Tibial nerve (tissue), 4 donors: ENCODE data around the gene LIPC. TPM values are rescaled to one million over a fixed set of nuclear protein-coding genes. Genes with fewer than 3 reads are reported as not detected.

Experiments used
- DNase-seq, 2 donors: peaks; one replicate each; pipeline ENCODE4 v3.0.0-alpha.2; 2019; ENCODE audit warnings: low spot score in 2 of 2
- H3K27ac ChIP-seq, 4 donors: fragments of 200-600 bp; sonication (generic) in 3 of 4; one replicate each; pipeline ENCODE4 v1.5.1; 2017 to 2019; ENCODE audit warnings: mild to moderate bottlenecking in 1 of 4
- H3K27me3 ChIP-seq, 2 donors: fragments of 200-600 bp; sonication (generic) in 1 of 2; one replicate each; pipeline versions ENCODE4 v1.5.1 to v1.6.0; 2017 to 2019
- H3K36me3 ChIP-seq, 3 donors: fragments of 200-600 bp; sonication (generic); one replicate each; pipeline ENCODE4 v1.5.1; 2018 to 2019
- H3K4me1 ChIP-seq, 4 donors: fragments of 200-600 bp; sonication (generic) in 3 of 4; one replicate each; pipeline ENCODE4 v1.5.1; 2017 to 2019
- H3K4me3 ChIP-seq, 4 donors: fragments of 200-600 bp; sonication (generic) in 3 of 4; one replicate each; pipeline ENCODE4 v1.5.1; 2017 to 2019; ENCODE audit warnings: mild to moderate bottlenecking in 1 of 4, moderate library complexity in 1 of 4
- H3K9me3 ChIP-seq, 4 donors: fragments of 200-600 bp; sonication (generic) in 3 of 4; one replicate each; pipeline ENCODE4 v1.5.1; 2017 to 2019
- EP300 ChIP-seq, 2 donors: sonication (generic); formaldehyde crosslinking; IDR thresholded peaks; one replicate each; pipeline ENCODE4 v1.6.1; 2017; ENCODE audit warnings: antibody characterized with exemption in 2 of 2, mild to moderate bottlenecking in 1 of 2
- POLR2A ChIP-seq, 2 donors: fragments of 450-650 bp; IDR thresholded peaks; one replicate each; pipeline ENCODE4 v1.6.1; 2017; ENCODE audit warnings: antibody characterized with exemption in 2 of 2, mild to moderate bottlenecking in 2 of 2, moderate library complexity in 2 of 2
- WGBS, 2 donors: methylation state at CpG; one replicate each; pipeline ENCODE4 v1.1.5; 2018; 5-methylcytosine and 5-hydroxymethylcytosine counted together
- total RNA-seq, 4 donors: library from RNA; depleted of rRNA; stranded (reverse); fragments of >200 nt; gene quantifications; one replicate each; pipeline ENCODE4 v1.1.0, GENCODE V29; 2016
- TF ChIP-seq, protein P1 (sequence below), 5 experiments: fragments of 200-600 bp in 3 of 5; fragments of 450-650 bp in 2 of 5; sonication (generic) in 3 of 5; IDR thresholded peaks; one replicate each; pipeline ENCODE4 v1.5.1; 2016 to 2019; ENCODE audit warnings: antibody characterized with exemption in 5 of 5, mild to moderate bottlenecking in 3 of 5, moderate library complexity in 2 of 5

LIPC gene
- total RNA-seq, 4 donors from 2014 or later: 11.2 to 18.4 (median 14.7) TPM

- Histone ChIP-seq H3K4me3 (no peak overlapping the region), H3K36me3 (no peaks in the 10 kb centered on the region), H3K9me3 (no peaks in the 10 kb centered on the region), H3K27me3 (no peaks in the 10 kb centered on the region), H3K27ac (no peak overlapping the region), H3K4me1 (no peaks in the 10 kb centered on the region)
- WGBS, 2 donors: 65 to 69% methylated on average over 8 to 9 of the region's 9 CpGs
- TF ChIP-seq EP300 (IDR thresholded peaks at IDR 0.05): no peak
- TF ChIP-seq POLR2A (IDR thresholded peaks at IDR 0.05): no peak
- TF ChIP-seq, protein P1, sequence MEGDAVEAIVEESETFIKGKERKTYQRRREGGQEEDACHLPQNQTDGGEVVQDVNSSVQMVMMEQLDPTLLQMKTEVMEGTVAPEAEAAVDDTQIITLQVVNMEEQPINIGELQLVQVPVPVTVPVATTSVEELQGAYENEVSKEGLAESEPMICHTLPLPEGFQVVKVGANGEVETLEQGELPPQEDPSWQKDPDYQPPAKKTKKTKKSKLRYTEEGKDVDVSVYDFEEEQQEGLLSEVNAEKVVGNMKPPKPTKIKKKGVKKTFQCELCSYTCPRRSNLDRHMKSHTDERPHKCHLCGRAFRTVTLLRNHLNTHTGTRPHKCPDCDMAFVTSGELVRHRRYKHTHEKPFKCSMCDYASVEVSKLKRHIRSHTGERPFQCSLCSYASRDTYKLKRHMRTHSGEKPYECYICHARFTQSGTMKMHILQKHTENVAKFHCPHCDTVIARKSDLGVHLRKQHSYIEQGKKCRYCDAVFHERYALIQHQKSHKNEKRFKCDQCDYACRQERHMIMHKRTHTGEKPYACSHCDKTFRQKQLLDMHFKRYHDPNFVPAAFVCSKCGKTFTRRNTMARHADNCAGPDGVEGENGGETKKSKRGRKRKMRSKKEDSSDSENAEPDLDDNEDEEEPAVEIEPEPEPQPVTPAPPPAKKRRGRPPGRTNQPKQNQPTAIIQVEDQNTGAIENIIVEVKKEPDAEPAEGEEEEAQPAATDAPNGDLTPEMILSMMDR (IDR thresholded peaks at IDR 0.05): no peak
- no peak for DNase-seq
These were observed 7.8 kb upstream of the LIPC start for GRCh38 chr15:58423831-58424608.

GRCh38 chr15:58424722-58425121 lies 7.1 kb upstream of the LIPC start:
- H3K27ac ChIP-seq: no peak overlapping the region
- no peak for DNase-seq
- H3K9me3 ChIP-seq: no peaks in the 10 kb centered on the region
- TF ChIP-seq EP300 (IDR thresholded peaks at IDR 0.05): no peak
- WGBS, 2 donors: 84 to 86% methylated on average over 5 of the region's 5 CpGs
- H3K4me3 ChIP-seq: no peak overlapping the region
- no peaks in the 10 kb centered on the region for H3K36me3 ChIP-seq
- no peaks in the 10 kb centered on the region for H3K27me3 ChIP-seq
- H3K4me1 ChIP-seq: no peaks in the 10 kb centered on the region

GRCh38 chr15:58425185-58425584 lies 6.6 kb upstream of the LIPC start:
- TF ChIP-seq EP300 (IDR thresholded peaks at IDR 0.05) (no peak), POLR2A (IDR thresholded peaks at IDR 0.05) (no peak)
- TF ChIP-seq, protein P1 (IDR thresholded peaks at IDR 0.05): no peak
- no peaks in the 10 kb centered on the region for H3K9me3 ChIP-seq
- no peak overlapping the region for H3K4me3 ChIP-seq
- 69 to 79% methylated on average over 3 of the region's 3 CpGs for WGBS, 2 donors
- H3K36me3 ChIP-seq: no peaks in the 10 kb centered on the region
- DNase-seq: no peak
- no peaks in the 10 kb centered on the region for H3K27me3 ChIP-seq
- no peak overlapping the region for H3K27ac ChIP-seq
- no peaks in the 10 kb centered on the region for H3K4me1 ChIP-seq

DNA sequence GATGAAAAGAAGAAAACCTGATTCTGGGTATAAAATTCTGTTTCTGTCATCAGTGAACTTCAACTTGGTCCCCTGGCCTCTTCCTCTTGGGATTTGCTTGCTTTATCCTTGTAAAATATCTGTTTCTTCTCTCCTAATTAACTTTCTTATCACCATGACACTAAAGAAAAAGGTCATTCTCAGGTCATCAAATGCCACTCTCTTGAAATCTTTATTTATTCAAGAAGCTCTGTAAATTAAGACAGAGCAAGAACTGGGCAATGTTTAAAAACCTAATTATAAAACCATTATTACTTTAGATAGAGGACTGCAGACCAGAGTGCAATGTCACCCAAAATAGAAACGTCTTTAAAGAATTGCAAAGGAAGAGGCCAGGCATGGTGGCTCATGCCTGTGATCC lies 6.0 kb upstream of the LIPC start:
- no peak for TF ChIP-seq EP300 (IDR thresholded peaks at IDR 0.05)
- no peak for TF ChIP-seq POLR2A (IDR thresholded peaks at IDR 0.05)
- TF ChIP-seq, protein P1 (IDR thresholded peaks at IDR 0.05): no peak
- Histone ChIP-seq H3K4me3 (no peak overlapping the region), H3K36me3 (no peaks in the 10 kb centered on the region), H3K27me3 (no peaks in the 10 kb centered on the region), H3K27ac (no peak overlapping the region), H3K4me1 (no peaks in the 10 kb centered on the region), H3K9me3 (no peaks in the 10 kb centered on the region)
- no peak for DNase-seq
- WGBS, 2 donors: 50 to 64% methylated on average over 1 of the region's 1 CpG

- no peaks in the 10 kb centered on the region for H3K4me1 ChIP-seq
- no peak overlapping the region for H3K4me3 ChIP-seq
- no peaks in the 10 kb centered on the region for H3K36me3 ChIP-seq
- WGBS, 2 donors: 94 to 95% methylated on average over 1 of the region's 1 CpG
- no peaks in the 10 kb centered on the region for H3K9me3 ChIP-seq
- DNase-seq: no peak
- H3K27ac ChIP-seq: no peak overlapping the region
- H3K27me3 ChIP-seq: no peaks in the 10 kb centered on the region
- no peak for TF ChIP-seq POLR2A (IDR thresholded peaks at IDR 0.05)
- TF ChIP-seq, protein P1 (IDR thresholded peaks at IDR 0.05): no peak
These were observed 5.3 kb upstream of the LIPC start for GRCh38 chr15:58426501-58426900.
